Gastroesophageal sphincter (tissue), 3 donors: ENCODE results near the gene LIX1.

Experiments
- CTCF ChIP-seq, 4 experiments: fragments of 200-600 bp in 2 of 4; fragments of 450-650 bp in 2 of 4; sonication (generic) in 1 of 4; IDR thresholded peaks; one replicate each; pipeline ENCODE4 v1.5.1; 2017 to 2019; ENCODE audit warnings: antibody characterized with exemption in 4 of 4, mild to moderate bottlenecking in 2 of 4, moderate library complexity in 2 of 4
- EP300 ChIP-seq: sonication (generic); formaldehyde crosslinking; IDR thresholded peaks from one replicate; pipeline ENCODE4 v1.6.1; 2017; ENCODE audit warnings: antibody characterized with exemption, mild to moderate bottlenecking

- no peak for TF ChIP-seq CTCF (IDR thresholded peaks at IDR 0.05)
- TF ChIP-seq EP300, result no peak
Measured at GRCh38 chr5:97182571-97183099, 40.2 kb upstream of the LIX1 start.
